Neural cell (in vitro differentiated cells): Measurements from ENCODE around the gene ZNF628. TPM values are rescaled to one million over a fixed set of nuclear protein-coding genes. Genes with fewer than 3 reads are reported as not detected.

ENCODE experiments used
- H2AFZ ChIP-seq: fragments of 200-600, 300-800 bp; sonication (generic), shearing (Covaris generic); 2 replicates; pipeline ENCODE4 v1.6.0; 2014; ENCODE audit warnings: low read depth, mild to moderate bottlenecking, antibody characterized with exemption, low read length, moderate library complexity
- H3F3A ChIP-seq: fragments of 200-600 bp; shearing (Covaris generic); 2 replicates; pipeline ENCODE4 v1.6.1; 2016; ENCODE audit warnings: mild to moderate bottlenecking, moderate library complexity, mixed read lengths, antibody characterized with exemption, low read length; ENCODE audit not compliant: insufficient read depth, poor library complexity, severe bottlenecking
- H3K27ac ChIP-seq: fragments of 200-600, 300-800 bp; sonication (generic), shearing (Covaris generic); 2 replicates; pipeline ENCODE4 v1.5.1; 2014; ENCODE audit warnings: mild to moderate bottlenecking, low read length, moderate library complexity
- H3K27me3 ChIP-seq: fragments of 300-800, 200-600 bp; sonication (generic), shearing (Covaris generic); 2 replicates; pipeline ENCODE4 v1.6.0; 2014; ENCODE audit warnings: mild to moderate bottlenecking, low read depth, low read length, moderate library complexity; ENCODE audit not compliant: insufficient read depth
- H3K36me3 ChIP-seq: fragments of 300-800, 200-600 bp; sonication (generic), shearing (Covaris generic); 2 replicates; pipeline ENCODE4 v1.5.1; 2014; ENCODE audit warnings: mild to moderate bottlenecking, antibody characterized with exemption, low read length, moderate library complexity; ENCODE audit not compliant: insufficient read depth
- H3K4me2 ChIP-seq: fragments of 300-800, 200-600 bp; sonication (generic), shearing (Covaris generic); 2 replicates; pipeline ENCODE4 v1.6.0; 2014; ENCODE audit warnings: mild to moderate bottlenecking, low read length
- H3K4me3 ChIP-seq: fragments of 300-800, 200-600 bp; sonication (generic), shearing (Covaris generic); 2 replicates; pipeline ENCODE4 v1.5.1; 2014; ENCODE audit warnings: mild to moderate bottlenecking, low read length, moderate library complexity
- H3K79me2 ChIP-seq: fragments of 200-600 bp; shearing (Covaris generic); replicated peaks from 2 replicates; pipeline ENCODE4 v1.6.0; 2014; ENCODE audit warnings: mild to moderate bottlenecking, low read length, moderate library complexity; ENCODE audit not compliant: insufficient read depth
- H3K9ac ChIP-seq: fragments of 300-800, 200-600 bp; sonication (generic), shearing (Covaris generic); 2 replicates; pipeline ENCODE4 v1.6.1; 2016; ENCODE audit warnings: mild to moderate bottlenecking, low read length, mixed read lengths
- H3K9me2 ChIP-seq: fragments of 200-600 bp; shearing (Covaris generic); 2 replicates; pipeline ENCODE4 v1.6.1; 2016; ENCODE audit warnings: mild to moderate bottlenecking, low read length, mixed read lengths; ENCODE audit not compliant: insufficient read depth
- H3K9me3 ChIP-seq: fragments of 200-600, 300-800 bp; sonication (generic), shearing (Covaris generic); 2 replicates; pipeline ENCODE4 v1.6.1; 2016; ENCODE audit warnings: mild to moderate bottlenecking, mixed run types, low read length, moderate library complexity, mixed read lengths
- H4K20me1 ChIP-seq: fragments of 200-600 bp; shearing (Covaris generic); 2 replicates; pipeline ENCODE4 v1.6.1; 2016; ENCODE audit warnings: mild to moderate bottlenecking, mixed run types; ENCODE audit not compliant: insufficient read depth
- CTCF ChIP-seq: fragments of 450-650 bp; IDR thresholded peaks from 2 replicates; pipeline ENCODE4 v1.5.1; 2014; ENCODE audit warnings: antibody characterized with exemption, mild to moderate bottlenecking, moderate library complexity; ENCODE audit not compliant: poor library complexity, severe bottlenecking
- EP300 ChIP-seq: fragments of 450-650 bp; conservative IDR thresholded peaks from 2 replicates; pipeline ENCODE4 v1.6.1; 2014; ENCODE audit warnings: antibody characterized with exemption, mild to moderate bottlenecking, moderate library complexity; ENCODE audit not compliant: poor library complexity, severe bottlenecking
- EZH2 ChIP-seq: fragments of 200-600, 300-800 bp; shearing (Covaris generic), sonication (generic); IDR thresholded peaks from 2 replicates; pipeline ENCODE4 v1.6.1; 2014; ENCODE audit warnings: antibody characterized with exemption, low read length, borderline replicate concordance, mild to moderate bottlenecking; ENCODE audit not compliant: insufficient read depth, poor library complexity, severe bottlenecking
- MXI1 ChIP-seq: fragments of 450-650 bp; conservative IDR thresholded peaks from 2 replicates; pipeline ENCODE4 v1.6.1; 2014; ENCODE audit warnings: antibody characterized with exemption, mild to moderate bottlenecking; ENCODE audit not compliant: poor library complexity, severe bottlenecking
- POLR2AphosphoS5 ChIP-seq: IDR thresholded peaks from 2 replicates; pipeline ENCODE4 v1.6.1; 2012
- RAD21 ChIP-seq: fragments of 450-650 bp; conservative IDR thresholded peaks from 2 replicates; pipeline ENCODE4 v1.6.1; 2014; ENCODE audit warnings: antibody characterized with exemption, mild to moderate bottlenecking, moderate library complexity
- REST ChIP-seq: IDR thresholded peaks from 2 replicates; pipeline ENCODE4 v1.6.1; 2012; ENCODE audit warnings: borderline replicate concordance
- SMC3 ChIP-seq: fragments of 450-650 bp; conservative IDR thresholded peaks from 2 replicates; pipeline ENCODE4 v1.6.1; 2014; ENCODE audit warnings: antibody characterized with exemption, mild to moderate bottlenecking, moderate library complexity; ENCODE audit not compliant: poor library complexity
- TAF1 ChIP-seq: IDR thresholded peaks from 2 replicates; pipeline ENCODE4 v1.6.1; 2012; ENCODE audit warnings: low read depth
- polyA plus RNA-seq: library from polyadenylated mRNA; depleted of rRNA; stranded (reverse); fragments of >200 nt; gene quantifications from 2 replicates; pipeline ENCODE4 v1.2.3, GENCODE V29; 2014

Gene ZNF628
- polyA plus RNA-seq, 1 donor from 2014 or later, result 0.37 TPM

GRCh38 chr19:55526216-55527196 is 50.1 kb downstream of the ZNF628 start:
- Histone ChIP-seq H3K79me2 (no peaks in the 10 kb centered on the region), H2AFZ (no peak overlapping the region), H3F3A (no peaks in the 10 kb centered on the region), H3K36me3 (no peaks in the 10 kb centered on the region), H3K4me3 (no peak overlapping the region), H3K9me2 (no peaks in the 10 kb centered on the region), H3K4me2 (no peak overlapping the region), H3K9me3 (no peaks in the 10 kb centered on the region), H3K27me3 (no peaks in the 10 kb centered on the region), H3K27ac (peak overlapping the region; percentile 20), H4K20me1 (no peaks in the 10 kb centered on the region), H3K9ac (no peak overlapping the region)
- TF ChIP-seq TAF1, result no peak
- no peak for TF ChIP-seq EP300
- TF ChIP-seq CTCF, result no peak
- TF ChIP-seq SMC3, result no peak
- TF ChIP-seq POLR2AphosphoS5, result no peak

GRCh38 chr19:55527197-55528029 is 51.0 kb downstream of the ZNF628 start:
- Histone ChIP-seq H4K20me1 (no peaks in the 10 kb centered on the region), H3K79me2 (no peaks in the 10 kb centered on the region)

More at GRCh38 chr19:55527197-55528029, 51.0 kb downstream of the ZNF628 start:
- Histone ChIP-seq H3K9me3 (no peaks in the 10 kb centered on the region), H3K4me3 (no peak overlapping the region), H3K4me2 (no peak overlapping the region), H3K9ac (no peak overlapping the region), H3K9me2 (no peaks in the 10 kb centered on the region), H3K27ac (no peak overlapping the region), H3F3A (no peaks in the 10 kb centered on the region), H3K27me3 (no peaks in the 10 kb centered on the region), H3K36me3 (no peaks in the 10 kb centered on the region), H2AFZ (no peak overlapping the region)
- TF ChIP-seq CTCF, result no peak
- no peak for TF ChIP-seq TAF1
- TF ChIP-seq EZH2, result no peak
- no peak for TF ChIP-seq REST
- TF ChIP-seq MXI1, result no peak
- TF ChIP-seq EP300, result no peak
- no peak for TF ChIP-seq RAD21
- no peak for TF ChIP-seq SMC3
- TF ChIP-seq POLR2AphosphoS5, result no peak
